Erythroblast (primary cell): Measurements from ENCODE around the gene NKAIN2.
"Not testable (repeated sequence)": the region's sequence is repeated elsewhere in the genome, so short reads cannot be mapped to it uniquely, and the experiment has no call there.

Experiments used
- DNase-seq, 2 experiments: peaks; one replicate each; lab custom pipeline; 2025; lab: John Stamatoyannopoulos, UW
- GATA1 ChIP-seq: IDR thresholded peaks from 2 replicates; pipeline ENCODE4 v1.6.1; 2011; ENCODE audit warnings: low read depth, mild to moderate bottlenecking, control low read depth, low read length, moderate library complexity
- POLR2A ChIP-seq: IDR thresholded peaks from 2 replicates; pipeline ENCODE4 v1.6.1; 2011; ENCODE audit warnings: mild to moderate bottlenecking, low read length

NKAIN2 gene

DNA sequence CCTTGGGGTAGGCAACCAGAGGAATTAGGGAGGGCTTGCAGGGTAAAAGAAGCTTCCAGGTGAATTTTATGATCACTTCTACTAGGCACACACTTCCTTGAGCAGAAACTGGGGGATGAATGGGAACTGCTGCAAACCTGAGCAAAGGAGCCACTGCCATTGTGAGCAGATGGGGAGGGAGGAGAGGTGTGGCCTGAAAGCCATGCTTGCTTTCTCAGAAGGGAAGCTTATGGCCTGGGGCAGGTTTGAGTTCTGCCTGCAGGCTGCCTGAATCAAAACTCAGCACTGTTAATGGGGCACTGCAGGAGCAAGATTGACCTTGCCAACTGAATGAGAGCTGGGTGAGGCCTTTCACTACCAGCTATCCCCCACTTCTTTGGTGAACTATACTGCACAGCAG is 328.1 kb downstream of the NKAIN2 start:
- no peak for DNase-seq
- TF ChIP-seq POLR2A (no peak), GATA1 (no peak)

DNA sequence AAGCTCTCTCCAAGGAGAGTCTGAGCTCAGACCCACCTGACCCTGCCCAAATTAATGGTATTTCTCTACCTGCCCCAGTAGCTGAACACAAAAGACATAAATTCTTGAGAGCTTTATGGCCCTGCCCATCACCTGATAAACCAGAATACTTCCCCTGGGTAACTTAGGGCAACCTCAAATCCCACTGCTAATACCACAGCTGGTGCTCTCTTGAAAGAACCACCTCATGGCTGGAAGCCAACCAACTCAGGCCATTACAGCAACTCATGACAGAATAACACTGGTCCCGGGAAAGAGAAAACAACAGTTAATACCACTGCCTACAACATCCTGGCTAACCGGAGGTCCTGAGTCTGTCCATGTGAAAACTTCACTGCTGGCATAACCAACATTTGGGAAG is 328.6 kb downstream of the NKAIN2 start:
- no peak for DNase-seq
- TF ChIP-seq GATA1 = no peak
- TF ChIP-seq POLR2A = no peak

DNA sequence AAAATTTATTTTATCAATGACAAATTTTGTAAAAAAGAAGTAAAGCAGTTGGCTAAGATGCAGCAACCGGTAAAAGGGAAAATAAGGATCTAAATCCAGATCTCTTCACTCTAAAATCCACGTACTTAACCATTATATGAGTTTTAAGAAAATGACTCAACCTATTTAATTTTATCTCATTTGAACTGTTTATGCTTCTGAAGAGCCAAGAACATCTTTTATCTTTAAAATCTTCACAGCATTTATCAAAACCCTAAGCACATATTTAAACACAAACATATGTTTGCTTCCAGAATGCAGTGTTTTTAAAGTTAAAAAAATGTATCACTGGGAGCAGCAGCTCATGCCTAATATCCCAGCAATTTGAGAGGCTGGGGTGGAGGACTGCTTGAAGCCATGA is 339.2 kb downstream of the NKAIN2 start:
- no peak for DNase-seq
- no peak for TF ChIP-seq POLR2A
- no peak for TF ChIP-seq GATA1

DNA sequence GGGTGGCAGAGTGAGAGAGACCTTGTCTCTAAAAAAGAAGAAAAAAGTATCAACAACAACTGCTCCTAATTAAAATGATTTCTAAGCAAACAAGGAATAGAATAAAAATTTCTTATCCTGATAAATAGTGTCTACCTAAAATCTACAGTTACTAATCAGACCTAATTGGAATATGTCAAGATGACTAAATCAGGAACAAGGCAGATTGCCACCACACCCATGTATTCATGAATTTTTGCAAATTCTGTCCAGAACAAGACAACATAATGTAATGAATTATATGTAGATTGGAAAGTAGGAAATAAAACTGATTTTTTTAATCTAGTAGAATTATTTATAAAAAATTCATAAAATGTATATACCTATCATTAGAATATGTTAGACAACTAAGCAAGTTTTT is 339.8 kb downstream of the NKAIN2 start:
- TF ChIP-seq POLR2A (no peak), GATA1 (no peak)
- DNase-seq = no peak

DNA sequence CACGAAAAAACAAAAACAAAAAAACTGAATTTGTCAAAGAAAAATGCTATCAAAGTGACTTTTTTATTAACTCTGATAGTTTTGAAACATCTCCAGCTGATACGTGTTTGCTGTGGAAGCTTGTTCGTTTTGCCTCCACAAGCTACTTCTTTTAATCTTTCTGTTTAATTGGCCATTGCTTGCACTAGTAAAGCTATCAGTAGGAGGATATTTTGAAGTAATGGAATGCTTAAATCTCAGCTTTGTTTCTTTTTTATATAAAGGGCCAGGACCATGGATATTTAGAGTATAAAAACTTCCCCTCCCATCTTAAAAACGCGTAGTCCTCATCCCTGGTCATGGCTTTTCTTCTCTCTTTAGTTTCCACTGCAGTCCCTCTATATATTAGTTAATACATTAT is 344.0 kb downstream of the NKAIN2 start:
- no peak for DNase-seq
- no peak for TF ChIP-seq GATA1
- TF ChIP-seq POLR2A = no peak

DNA sequence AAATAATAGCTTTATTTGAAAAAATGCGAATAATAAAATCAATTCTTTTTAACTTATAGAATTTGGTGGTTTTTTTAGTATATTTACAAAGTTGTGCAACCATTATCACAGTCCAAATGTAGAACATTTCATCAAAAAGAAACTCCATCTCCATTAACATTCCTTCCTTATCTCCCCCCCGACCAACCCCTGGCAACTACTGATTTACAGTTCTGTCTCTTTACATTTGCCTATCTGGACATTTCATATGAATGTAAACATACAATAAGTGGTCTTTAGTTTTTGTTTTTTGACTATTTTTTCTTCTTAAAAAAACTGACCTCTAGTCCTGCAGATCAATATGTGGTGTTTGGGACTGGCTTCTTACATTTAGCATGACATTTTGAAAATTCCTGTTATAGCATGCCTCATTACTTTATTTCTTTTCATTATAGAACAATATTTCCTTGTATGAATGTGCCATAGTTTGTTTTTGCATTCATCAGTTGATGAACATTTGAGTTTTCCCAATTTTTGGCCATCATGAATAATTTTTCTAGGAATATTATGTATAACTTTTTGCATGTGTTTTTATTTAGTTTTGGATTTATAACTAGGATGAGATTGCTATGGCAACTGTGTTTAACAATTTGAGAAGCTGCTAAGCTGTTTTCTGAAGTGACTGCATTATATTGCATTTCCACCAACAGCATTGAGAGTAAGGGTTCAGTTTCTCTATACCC is 344.7 kb downstream of the NKAIN2 start:
- TF ChIP-seq POLR2A = no peak
- no peak for TF ChIP-seq GATA1
- no peak for DNase-seq

DNA sequence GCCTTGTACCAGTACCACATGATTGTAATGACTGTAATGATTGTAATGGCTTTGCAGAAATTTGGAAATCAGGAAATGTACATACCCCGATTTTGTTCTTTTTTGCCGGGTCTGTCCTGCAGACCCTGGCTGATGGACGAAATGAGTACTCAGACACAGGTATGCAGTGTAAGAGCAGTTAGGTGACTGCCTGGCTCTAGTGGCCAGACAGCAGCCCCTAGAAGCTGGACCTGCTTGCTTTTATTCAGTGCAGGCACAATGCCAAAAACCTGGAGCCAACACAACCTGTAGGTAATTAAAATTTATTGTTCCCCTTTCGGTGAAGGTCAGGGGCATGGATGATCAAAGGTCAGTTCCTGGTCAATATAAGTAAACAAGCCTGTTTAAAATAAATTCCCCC is 346.0 kb downstream of the NKAIN2 start:
- TF ChIP-seq GATA1 (no peak), POLR2A (no peak)

DNA sequence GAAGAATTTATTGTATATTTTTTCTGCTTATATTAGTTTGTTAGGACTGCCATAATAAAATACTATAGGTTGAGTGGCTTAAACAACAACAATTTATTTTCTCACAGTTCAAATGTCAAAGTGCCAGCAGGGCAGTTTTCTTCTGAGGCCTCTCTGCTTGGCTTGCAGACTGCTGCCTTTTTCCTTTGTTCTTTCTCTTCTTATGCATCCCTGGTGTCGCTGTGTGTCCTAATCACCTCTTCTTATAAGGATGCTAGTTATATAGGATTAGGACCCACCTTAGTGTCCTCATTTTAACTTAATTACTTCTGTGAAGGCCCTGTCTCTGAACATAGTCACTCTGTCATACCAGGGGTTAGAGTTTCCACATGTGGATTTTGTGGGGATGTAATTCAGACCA is 354.4 kb downstream of the NKAIN2 start:
- DNase-seq = no peak
- TF ChIP-seq GATA1 (no peak), POLR2A (no peak)

More for the DNA sequence above, 346.0 kb downstream of the NKAIN2 start:
- no peak for DNase-seq

DNA sequence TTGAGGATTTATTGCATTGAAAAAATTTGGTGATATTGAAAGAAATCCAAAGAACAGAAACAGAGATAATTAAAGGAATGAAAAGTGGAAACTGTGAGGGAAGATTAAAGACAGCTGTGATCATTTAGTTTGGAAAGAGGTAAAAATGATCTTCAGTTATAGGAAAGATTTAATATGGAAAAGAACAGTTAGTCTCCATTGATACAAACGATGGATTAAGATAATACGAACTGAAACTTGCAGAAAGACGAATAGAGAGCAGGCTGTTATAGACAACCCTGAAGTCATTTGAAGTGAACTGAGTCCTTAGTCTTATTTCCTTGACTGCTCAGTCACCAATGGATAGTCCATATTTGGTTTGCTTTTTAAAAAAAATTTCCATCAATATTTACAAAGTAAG is 360.0 kb downstream of the NKAIN2 start:
- no peak for DNase-seq
- no peak for TF ChIP-seq GATA1

DNA sequence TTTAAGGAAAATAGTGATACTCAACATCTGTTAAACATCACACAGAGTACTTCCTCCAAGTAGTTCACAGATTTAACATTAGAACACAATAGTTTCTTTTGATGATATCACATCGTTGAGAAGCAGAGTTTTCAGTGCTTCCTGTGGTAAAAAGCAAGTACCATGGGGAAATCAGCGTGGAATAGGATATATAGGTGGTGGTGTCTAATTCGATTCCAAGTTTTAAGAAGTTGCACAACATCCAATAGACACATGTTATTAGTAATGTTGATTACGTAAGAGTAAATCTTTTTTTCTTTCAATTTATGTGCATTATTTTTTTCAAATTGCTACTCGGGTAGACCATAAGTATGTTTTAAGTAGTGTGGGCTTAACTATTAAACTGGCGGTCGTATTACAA is 360.7 kb downstream of the NKAIN2 start:
- DNase-seq = no peak
- no peak for TF ChIP-seq GATA1
- no peak for TF ChIP-seq POLR2A

DNA sequence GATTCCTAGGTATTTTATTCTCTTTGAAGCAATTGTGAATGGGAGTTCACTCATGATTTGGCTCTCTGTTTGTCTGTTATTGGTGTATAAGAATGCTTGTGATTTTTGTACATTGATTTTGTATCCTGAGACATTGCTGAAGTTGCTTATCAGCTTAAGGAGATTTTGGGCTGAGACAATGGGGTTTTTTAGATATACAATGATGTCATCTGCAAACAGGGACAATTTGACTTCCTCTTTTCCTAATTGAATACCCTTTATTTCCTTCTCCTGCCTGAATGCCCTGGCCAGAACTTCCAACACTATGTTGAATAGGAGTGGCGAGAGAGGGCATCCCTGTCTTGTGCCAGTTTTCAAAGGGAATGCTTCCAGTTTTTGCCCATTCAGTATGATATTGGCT is 363.6 kb downstream of the NKAIN2 start:
- not testable (repeated sequence) for DNase-seq

DNA sequence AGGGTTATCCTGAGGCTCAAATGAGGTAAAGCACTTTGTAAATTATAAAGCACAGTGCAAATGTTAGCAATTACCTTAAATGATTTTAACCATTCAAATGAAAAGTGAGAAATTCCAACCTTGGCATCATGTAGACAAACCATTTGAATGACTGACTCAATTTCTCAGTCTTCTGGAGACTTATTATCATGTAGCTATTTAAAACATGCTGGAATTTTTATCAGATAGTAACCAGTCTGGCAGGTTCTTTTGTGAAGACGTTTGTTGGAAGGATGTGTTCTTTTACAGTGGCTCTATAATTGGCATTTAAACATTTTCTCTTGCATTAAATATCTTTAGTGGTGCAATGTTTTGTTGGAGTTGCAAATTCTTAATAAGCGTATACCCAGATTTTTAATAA is 386.6 kb downstream of the NKAIN2 start:
- no peak for DNase-seq
- TF ChIP-seq GATA1 (no peak), POLR2A (no peak)

DNA sequence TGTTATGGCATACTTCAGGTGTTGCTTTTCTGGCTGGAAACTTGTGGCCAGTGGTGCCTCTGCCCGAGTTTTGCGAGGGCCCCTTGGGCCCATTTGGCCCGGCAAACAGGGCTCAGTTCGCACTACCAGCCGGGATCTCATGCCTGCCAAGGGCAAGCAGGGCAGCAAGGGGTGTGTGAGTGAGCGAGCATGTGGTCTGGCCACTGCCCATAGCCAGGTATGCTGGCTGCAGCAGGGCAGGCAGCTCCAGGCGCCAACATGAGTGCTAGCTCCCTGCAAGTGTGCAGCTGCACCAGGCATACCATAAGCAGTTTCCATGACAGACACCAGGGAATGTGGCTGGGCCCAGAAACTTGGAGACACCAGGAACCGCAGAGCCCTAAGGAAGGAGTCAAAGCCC is 389.5 kb downstream of the NKAIN2 start:
- no peak for TF ChIP-seq POLR2A
- TF ChIP-seq GATA1 = no peak
- no peak for DNase-seq

DNA sequence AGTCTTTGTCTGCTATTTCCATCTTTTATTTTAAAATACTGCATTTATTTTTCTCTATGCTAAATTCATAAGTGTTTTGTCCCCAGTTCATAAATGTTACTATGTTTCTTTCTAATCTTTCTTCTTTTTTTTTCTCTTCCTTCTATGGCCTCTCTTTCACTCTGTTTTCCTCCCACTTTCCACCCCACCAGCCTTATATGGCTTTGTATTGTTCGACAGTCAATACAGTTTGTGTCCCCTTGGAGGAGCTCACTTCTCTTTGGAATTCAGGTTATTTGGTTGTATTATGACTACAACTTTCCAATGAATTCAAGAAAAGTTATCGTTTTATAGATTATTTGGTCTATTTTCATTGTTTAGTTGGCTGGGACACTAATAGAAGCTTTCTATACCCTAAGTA is 393.5 kb downstream of the NKAIN2 start:
- TF ChIP-seq GATA1 = no peak
- TF ChIP-seq POLR2A = no peak
- no peak for DNase-seq

DNA sequence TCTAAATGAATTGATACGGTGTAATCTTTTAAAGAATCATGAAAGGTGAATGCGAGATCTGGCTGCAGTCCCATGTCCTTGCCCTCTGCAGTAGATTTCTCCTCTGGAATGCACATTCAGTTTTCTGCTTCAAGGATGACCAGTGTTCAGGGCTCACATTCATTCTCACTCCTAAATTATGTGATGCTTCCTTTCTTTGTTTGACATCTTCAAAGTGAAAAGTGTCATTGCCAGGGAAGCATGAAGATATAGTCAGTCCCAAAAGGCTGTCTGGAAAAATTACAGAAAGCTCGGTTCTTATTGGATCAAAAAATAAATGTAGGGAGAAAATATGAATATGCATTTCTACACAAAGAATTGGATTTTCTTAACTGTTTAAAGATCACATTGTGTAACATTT is 395.6 kb downstream of the NKAIN2 start:
- no peak for TF ChIP-seq POLR2A
- no peak for TF ChIP-seq GATA1
- DNase-seq = no peak

DNA sequence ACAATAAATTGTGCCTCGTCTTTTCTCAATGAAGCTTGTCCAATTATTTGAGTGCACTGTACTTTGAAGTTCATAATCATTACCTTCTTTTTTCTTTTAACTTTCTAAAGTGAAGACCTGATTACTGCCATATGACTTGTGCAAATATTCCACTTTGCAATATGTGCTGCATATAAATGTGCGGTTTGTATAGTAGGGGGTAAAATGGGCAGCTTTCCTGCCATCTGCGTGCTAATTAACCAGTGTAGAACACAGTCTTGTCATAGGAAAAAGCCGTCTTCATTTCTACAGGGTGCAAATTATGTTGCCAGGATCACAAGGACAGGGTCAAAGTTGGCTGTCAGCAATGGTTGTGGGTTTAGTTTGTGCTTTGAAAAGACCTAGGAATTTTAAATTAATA is 397.0 kb downstream of the NKAIN2 start:
- no peak for DNase-seq
- TF ChIP-seq GATA1 = no peak
- TF ChIP-seq POLR2A = no peak
